ENCODE results near the gene WDHD1. TPM values are rescaled to one million over a fixed set of nuclear protein-coding genes. Genes with fewer than 3 reads are reported as not detected.

Gene WDHD1
- total and polyA plus RNA-seq, 2 of the 8 experiments (the other 6 are each of a cell fraction or from before 2014, with no cell fraction given), result 17.8 to 87.9 TPM

- no peak for TF ChIP-seq CHD7 (IDR thresholded peaks at IDR 0.05; ENCODE audit: insufficient replicate concordance, low read length)
- TF ChIP-seq EZH2 (IDR thresholded peaks at IDR 0.05; ENCODE audit: low read depth, low read length, severe bottlenecking), result no peak
- no peak for TF ChIP-seq TCF12 (IDR thresholded peaks at IDR 0.05; ENCODE audit: low read depth, low read length)
- peak; percentile 39 to 51 for TF ChIP-seq RAD21 (IDR thresholded peaks at IDR 0.05 in 1 of 2, conservative IDR thresholded peaks at IDR 0.05 in 1 of 2; ENCODE audit: low read depth in 2 of 2, low read length in 2 of 2)
- no peak for TF ChIP-seq SP2 (IDR thresholded peaks at IDR 0.05; ENCODE audit: low read length)
- TF ChIP-seq GTF2F1 (IDR thresholded peaks at IDR 0.05; ENCODE audit: borderline replicate concordance, low read depth, low read length), result no peak
Measured at GRCh38 chr14:54893151-54893760, 133.6 kb downstream of the WDHD1 start (continued).

Measured in H1 (cell line).